ENCODE data around the gene PCNT.

Gene PCNT

DNA sequence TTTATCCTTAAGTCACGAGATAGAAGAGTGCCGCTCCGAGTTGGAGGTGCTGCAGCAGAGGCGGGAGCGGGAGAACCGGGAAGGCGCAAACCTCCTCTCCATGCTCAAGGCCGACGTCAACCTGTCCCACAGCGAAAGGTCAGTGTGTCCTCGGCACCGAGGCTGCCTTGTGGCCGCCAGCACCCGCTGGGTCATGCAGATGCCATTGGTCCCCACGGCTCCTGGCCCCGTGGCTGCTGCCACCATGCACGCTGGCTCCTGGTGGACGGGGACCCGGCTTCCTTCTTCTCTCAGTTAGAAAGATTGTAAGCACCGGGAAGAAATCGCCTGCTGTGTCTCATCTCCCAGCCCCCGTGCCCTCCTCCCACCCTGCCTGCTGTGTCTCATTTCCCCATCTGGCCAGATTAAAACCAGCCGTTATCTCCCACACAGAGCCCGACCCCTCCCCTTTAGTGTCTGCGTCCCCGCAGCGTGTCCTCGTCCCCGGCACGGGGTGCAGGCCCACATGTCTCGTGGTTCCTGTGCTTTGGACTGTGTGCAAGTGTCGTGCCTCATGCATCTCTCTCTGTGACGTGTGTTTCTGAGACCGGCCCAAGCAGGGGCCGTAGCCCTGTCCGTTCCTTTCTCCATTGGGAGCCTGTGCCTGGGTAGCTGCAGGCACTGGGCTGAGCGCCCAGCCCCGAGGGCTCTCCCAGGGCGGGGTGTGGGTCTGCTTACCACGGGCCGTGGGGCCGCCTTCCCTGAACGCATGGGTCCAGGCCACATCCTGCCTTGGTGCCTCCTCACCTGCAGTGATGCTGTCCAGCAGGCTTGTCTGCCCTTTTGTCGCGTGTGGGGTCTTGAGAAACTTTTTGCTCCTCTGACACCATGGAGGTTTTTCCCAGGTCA lies 62.1 kb downstream of the PCNT start:
- no peak overlapping the region for H3K4me3 ChIP-seq (replicated peaks in 1 of 2; ENCODE audit: low read depth in 2 of 2, low read length in 2 of 2)
- no peak for DNase-seq (ENCODE audit: low read depth in 2 of 2)
- TF ChIP-seq, protein P1, sequence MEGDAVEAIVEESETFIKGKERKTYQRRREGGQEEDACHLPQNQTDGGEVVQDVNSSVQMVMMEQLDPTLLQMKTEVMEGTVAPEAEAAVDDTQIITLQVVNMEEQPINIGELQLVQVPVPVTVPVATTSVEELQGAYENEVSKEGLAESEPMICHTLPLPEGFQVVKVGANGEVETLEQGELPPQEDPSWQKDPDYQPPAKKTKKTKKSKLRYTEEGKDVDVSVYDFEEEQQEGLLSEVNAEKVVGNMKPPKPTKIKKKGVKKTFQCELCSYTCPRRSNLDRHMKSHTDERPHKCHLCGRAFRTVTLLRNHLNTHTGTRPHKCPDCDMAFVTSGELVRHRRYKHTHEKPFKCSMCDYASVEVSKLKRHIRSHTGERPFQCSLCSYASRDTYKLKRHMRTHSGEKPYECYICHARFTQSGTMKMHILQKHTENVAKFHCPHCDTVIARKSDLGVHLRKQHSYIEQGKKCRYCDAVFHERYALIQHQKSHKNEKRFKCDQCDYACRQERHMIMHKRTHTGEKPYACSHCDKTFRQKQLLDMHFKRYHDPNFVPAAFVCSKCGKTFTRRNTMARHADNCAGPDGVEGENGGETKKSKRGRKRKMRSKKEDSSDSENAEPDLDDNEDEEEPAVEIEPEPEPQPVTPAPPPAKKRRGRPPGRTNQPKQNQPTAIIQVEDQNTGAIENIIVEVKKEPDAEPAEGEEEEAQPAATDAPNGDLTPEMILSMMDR (IDR thresholded peaks at IDR 0.05; ENCODE audit: low read depth, low read length), result no peak

DNA sequence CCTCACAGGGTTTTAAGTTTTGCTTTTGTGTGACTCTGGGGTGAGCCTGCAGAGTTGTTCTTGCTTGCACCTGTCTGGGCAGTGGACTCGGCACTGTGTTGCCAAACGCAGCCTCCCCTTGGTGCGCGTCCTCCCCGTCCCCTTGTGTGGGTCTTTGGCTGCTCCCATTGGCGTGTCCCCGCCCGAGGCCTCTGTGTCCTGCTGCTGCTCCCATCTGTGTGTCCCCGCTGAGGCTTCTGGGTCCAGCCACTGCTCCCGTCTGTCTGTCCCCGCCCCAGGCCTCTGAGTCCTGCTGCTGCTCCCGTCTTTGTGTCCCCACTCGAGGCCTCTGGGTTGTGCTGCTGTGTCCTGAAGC lies 62.8 kb downstream of the PCNT start:
- DNase-seq (ENCODE audit: low read depth in 2 of 2), result no peak
- H3K4me3 ChIP-seq (replicated peaks in 1 of 2; ENCODE audit: low read depth in 2 of 2, low read length in 2 of 2), result no peak overlapping the region
- TF ChIP-seq, protein P1 (IDR thresholded peaks at IDR 0.05; ENCODE audit: low read depth, low read length), result no peak

- no peak overlapping the region for H3K4me3 ChIP-seq (replicated peaks in 1 of 2; ENCODE audit: low read depth in 2 of 2, low read length in 2 of 2)
- no peak for DNase-seq (ENCODE audit: low read depth in 2 of 2)
- TF ChIP-seq, protein P1 (IDR thresholded peaks at IDR 0.05; ENCODE audit: low read depth, low read length), result no peak
These were observed 64.4 kb downstream of the PCNT start for GRCh38 chr21:46388206-46388880.

DNA sequence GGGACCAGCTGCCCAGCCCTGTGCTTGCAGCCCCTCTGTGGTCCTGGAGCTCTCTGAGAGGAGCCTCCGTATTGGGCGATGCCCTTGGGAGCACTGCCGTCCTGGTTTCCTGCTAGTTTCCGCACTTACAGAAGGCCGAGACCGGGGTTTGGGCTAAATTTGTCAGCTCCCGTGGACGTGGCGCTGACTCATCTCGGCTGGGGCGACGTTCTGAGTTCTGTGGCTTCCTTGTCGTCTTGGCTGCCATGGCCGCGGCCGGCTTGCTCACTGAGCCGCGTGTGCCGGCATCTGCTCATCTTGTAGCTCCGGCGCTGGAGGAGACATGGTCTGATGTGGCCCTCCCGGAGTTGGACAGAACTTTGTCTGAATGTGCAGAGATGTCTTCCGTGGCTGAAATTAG lies 64.9 kb downstream of the PCNT start:
- DNase-seq (ENCODE audit: low read depth in 2 of 2), result no peak
- no peak overlapping the region for H3K4me3 ChIP-seq (replicated peaks in 1 of 2; ENCODE audit: low read depth in 2 of 2, low read length in 2 of 2)
- TF ChIP-seq, protein P1 (IDR thresholded peaks at IDR 0.05; ENCODE audit: low read depth, low read length), result no peak

DNA sequence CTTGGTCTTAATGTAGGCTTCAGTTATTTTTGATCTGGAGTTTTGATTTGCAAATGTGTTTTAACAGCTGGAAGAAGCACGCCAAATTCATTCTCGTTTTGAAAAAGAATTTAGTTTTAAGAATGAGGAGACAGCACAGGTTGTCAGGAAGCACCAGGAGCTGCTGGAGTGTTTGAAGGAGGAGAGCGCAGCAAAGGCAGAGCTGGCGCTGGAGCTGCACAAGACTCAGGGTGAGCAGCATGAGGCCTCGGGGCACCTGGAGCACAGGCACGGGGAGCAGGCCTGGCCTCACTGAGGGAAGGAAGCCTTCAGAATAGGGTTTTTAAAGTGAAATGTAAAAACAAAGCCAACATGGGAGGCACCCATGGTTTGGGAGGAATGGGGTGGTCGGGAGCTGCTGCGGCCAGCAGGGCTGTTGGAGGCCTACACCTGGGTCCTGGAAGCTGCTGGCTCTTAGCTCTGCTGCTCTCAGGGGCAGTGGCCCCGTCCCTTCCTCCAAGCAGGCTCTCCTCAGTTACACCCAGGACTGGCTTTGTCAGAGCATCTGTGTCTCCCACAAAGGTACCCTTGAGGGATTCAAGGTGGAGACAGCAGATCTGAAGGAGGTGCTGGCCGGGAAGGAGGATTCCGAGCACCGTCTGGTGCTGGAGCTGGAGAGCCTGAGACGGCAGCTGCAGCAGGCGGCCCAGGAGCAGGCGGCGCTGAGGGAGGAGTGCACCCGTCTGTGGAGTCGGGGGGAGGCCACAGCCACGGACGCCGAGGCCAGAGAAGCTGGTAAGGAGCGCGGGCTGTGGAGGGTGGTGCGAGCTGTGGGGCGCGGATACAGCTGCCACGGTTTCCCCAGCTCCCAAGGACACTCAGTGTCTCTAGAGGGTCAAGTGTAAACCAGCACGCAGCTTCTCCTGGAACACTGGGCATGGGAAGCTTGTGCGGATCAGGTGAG lies 66.9 kb downstream of the PCNT start:
- no peak for DNase-seq (ENCODE audit: low read depth in 2 of 2)
- no peak overlapping the region for H3K4me3 ChIP-seq (replicated peaks in 1 of 2; ENCODE audit: low read depth in 2 of 2, low read length in 2 of 2)
- TF ChIP-seq, protein P1 (IDR thresholded peaks at IDR 0.05; ENCODE audit: low read depth, low read length), result no peak

GRCh38 chr21:46391773-46392172 lies 67.8 kb downstream of the PCNT start:
- TF ChIP-seq, protein P1 (IDR thresholded peaks at IDR 0.05; ENCODE audit: low read depth, low read length), result no peak
- no peak overlapping the region for H3K4me3 ChIP-seq (replicated peaks in 1 of 2; ENCODE audit: low read depth in 2 of 2, low read length in 2 of 2)
- DNase-seq (ENCODE audit: low read depth in 2 of 2), result no peak

Data from cardiac fibroblast (primary cell).